Trophoblast cell (in vitro differentiated cells and primary cell): ENCODE data around the gene CPNE4.

Experiments
- DNase-seq, 2 donors: peaks; one replicate each; pipeline ENCODE4 v3.0.0-alpha.2; 2016
- H2AFZ ChIP-seq: 2 replicates; pipeline ENCODE4 v1.6.1; 2013; ENCODE audit warnings: low read length, moderate library complexity, mild to moderate bottlenecking; ENCODE audit not compliant: insufficient read depth, poor library complexity
- H2AK5ac ChIP-seq: 2 replicates; pipeline ENCODE4 v1.6.1; 2013; ENCODE audit warnings: mild to moderate bottlenecking, low read length
- H2BK120ac ChIP-seq: 2 replicates; pipeline ENCODE4 v1.6.1; 2013; ENCODE audit warnings: low read length, mild to moderate bottlenecking, moderate library complexity; ENCODE audit not compliant: insufficient read depth, poor library complexity
- H2BK12ac ChIP-seq: 2 replicates; pipeline ENCODE4 v1.6.1; 2013; ENCODE audit warnings: mild to moderate bottlenecking, low read length, moderate library complexity
- H2BK5ac ChIP-seq: 2 replicates; pipeline ENCODE4 v1.6.1; 2013; ENCODE audit warnings: low read length, low read depth, moderate library complexity, mild to moderate bottlenecking; ENCODE audit not compliant: poor library complexity
- H3K14ac ChIP-seq: 2 replicates; pipeline ENCODE4 v1.6.1; 2013; ENCODE audit warnings: mild to moderate bottlenecking, low read length
- H3K18ac ChIP-seq: 2 replicates; pipeline ENCODE4 v1.6.1; 2013; ENCODE audit warnings: mild to moderate bottlenecking, low read length
- H3K23ac ChIP-seq: 2 replicates; pipeline ENCODE4 v1.6.1; 2013; ENCODE audit warnings: low read length
- H3K27ac ChIP-seq: 2 replicates; pipeline ENCODE4 v1.5.1; 2013; ENCODE audit warnings: low read depth, mild to moderate bottlenecking, inconsistent platforms, low read length, moderate library complexity
- H3K27me3 ChIP-seq: 2 replicates; pipeline ENCODE4 v1.6.1; 2013; ENCODE audit warnings: inconsistent platforms, mild to moderate bottlenecking, low read length, moderate library complexity; ENCODE audit not compliant: insufficient read depth
- H3K36me3 ChIP-seq, 2 experiments: 1 replicate in 1 of 2; 2 replicates in 1 of 2; pipeline ENCODE4 v1.6.1; 2013; ENCODE audit warnings: low read length in 2 of 2, mild to moderate bottlenecking in 2 of 2, moderate library complexity in 1 of 2; ENCODE audit not compliant: insufficient read depth in 2 of 2, control insufficient read depth in 1 of 2
- H3K4ac ChIP-seq: 2 replicates; pipeline ENCODE4 v1.6.1; 2013; ENCODE audit warnings: low read depth, mild to moderate bottlenecking, low read length, moderate library complexity
- H3K4me1 ChIP-seq, 2 experiments: 1 replicate in 1 of 2; 2 replicates in 1 of 2; pipeline ENCODE4 v1.6.1; 2013; ENCODE audit warnings: low read length in 2 of 2, mild to moderate bottlenecking in 2 of 2, moderate library complexity in 1 of 2; ENCODE audit not compliant: insufficient read depth in 2 of 2, control insufficient read depth in 1 of 2
- H3K4me2 ChIP-seq: 2 replicates; pipeline ENCODE4 v1.6.1; 2013; ENCODE audit warnings: inconsistent platforms, mild to moderate bottlenecking, low read length, moderate library complexity
- H3K4me3 ChIP-seq: 2 replicates; pipeline ENCODE4 v1.5.1; 2013; ENCODE audit warnings: mild to moderate bottlenecking, low read depth, low read length, inconsistent platforms
- H3K79me1 ChIP-seq: one replicate; pipeline ENCODE4 v1.6.1; 2013; ENCODE audit warnings: low read length
- H3K79me2 ChIP-seq: 2 replicates; pipeline ENCODE4 v1.6.1; 2013; ENCODE audit warnings: low read length, mild to moderate bottlenecking; ENCODE audit not compliant: control insufficient read depth, insufficient read depth, poor library complexity
- H3K9ac ChIP-seq: 2 replicates; pipeline ENCODE4 v1.6.1; 2013; ENCODE audit warnings: mild to moderate bottlenecking, low read length
- H3K9me3 ChIP-seq: 2 replicates; pipeline ENCODE4 v1.6.1; 2013; ENCODE audit warnings: low read depth, mild to moderate bottlenecking, control low read depth, inconsistent platforms, low read length; ENCODE audit not compliant: insufficient read depth
- H4K12ac ChIP-seq: 2 replicates; pipeline ENCODE4 v1.6.1; 2013; ENCODE audit warnings: low read depth, mild to moderate bottlenecking, low read length, moderate library complexity
- H4K8ac ChIP-seq: 2 replicates; pipeline ENCODE4 v1.6.1; 2013; ENCODE audit warnings: low read depth, mild to moderate bottlenecking, low read length, moderate library complexity
- H4K91ac ChIP-seq: one replicate; pipeline ENCODE4 v1.6.1; 2013; ENCODE audit warnings: low read depth, mild to moderate bottlenecking, low read length, moderate library complexity
- WGBS: extraction: QIAGEN DNeasy Blood & Tissue Kit; methylation state at CpG from one replicate; pipeline ENCODE4 v1.1.7; 2013; ENCODE audit warnings: missing lambda C conversion rate; ENCODE audit not compliant: insufficient read length, insufficient coverage; ENCODE audit errors: extremely low coverage; 5-methylcytosine and 5-hydroxymethylcytosine counted together

The CPNE4 gene

DNA sequence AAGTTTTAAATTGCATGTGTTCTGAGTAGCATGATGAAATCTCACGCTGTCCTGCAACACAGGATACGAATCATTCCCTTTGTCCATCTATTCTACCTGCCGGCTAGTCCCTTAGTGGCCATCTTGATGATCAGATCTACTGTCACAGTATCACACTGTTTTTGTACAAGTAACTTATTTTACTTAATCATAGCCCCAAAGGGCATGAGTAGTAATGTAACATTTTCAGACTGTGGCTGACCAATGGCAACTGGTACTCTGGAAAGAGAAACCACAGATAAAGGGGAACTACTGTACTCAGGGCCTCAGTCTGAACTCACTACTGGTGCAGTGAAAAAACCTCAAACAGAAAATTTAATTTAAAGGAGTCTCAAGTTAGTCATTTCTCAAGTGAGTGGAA lies 404.7 kb downstream of the CPNE4 start:
- no peak overlapping the region for H3K4me3 ChIP-seq
- no peak overlapping the region for H4K8ac ChIP-seq
- no peaks in the 10 kb centered on the region for H3K36me3 ChIP-seq
- no peak for DNase-seq
- H2BK5ac ChIP-seq = no peak overlapping the region
- H3K27ac ChIP-seq = no peak overlapping the region
- H3K23ac ChIP-seq = no peak overlapping the region
- H4K12ac ChIP-seq = no peak overlapping the region
- no peak overlapping the region for H3K18ac ChIP-seq
- H4K91ac ChIP-seq = no peak overlapping the region
- no peak overlapping the region for H2BK12ac ChIP-seq
- H3K4ac ChIP-seq = no peak overlapping the region
- no peaks in the 10 kb centered on the region for H3K4me1 ChIP-seq
- no peaks in the 10 kb centered on the region for H3K9me3 ChIP-seq
- no peak overlapping the region for H2AK5ac ChIP-seq
- no CpG with 5 or more reads among the region's 3 CpGs for WGBS
- H3K79me2 ChIP-seq = no peaks in the 10 kb centered on the region
- H3K27me3 ChIP-seq = no peaks in the 10 kb centered on the region
- no peak overlapping the region for H3K14ac ChIP-seq
- no peak overlapping the region for H2BK120ac ChIP-seq
- no peak overlapping the region for H2AFZ ChIP-seq
- no peak overlapping the region for H3K4me2 ChIP-seq
- H3K9ac ChIP-seq = no peak overlapping the region
- no peaks in the 10 kb centered on the region for H3K79me1 ChIP-seq

DNA sequence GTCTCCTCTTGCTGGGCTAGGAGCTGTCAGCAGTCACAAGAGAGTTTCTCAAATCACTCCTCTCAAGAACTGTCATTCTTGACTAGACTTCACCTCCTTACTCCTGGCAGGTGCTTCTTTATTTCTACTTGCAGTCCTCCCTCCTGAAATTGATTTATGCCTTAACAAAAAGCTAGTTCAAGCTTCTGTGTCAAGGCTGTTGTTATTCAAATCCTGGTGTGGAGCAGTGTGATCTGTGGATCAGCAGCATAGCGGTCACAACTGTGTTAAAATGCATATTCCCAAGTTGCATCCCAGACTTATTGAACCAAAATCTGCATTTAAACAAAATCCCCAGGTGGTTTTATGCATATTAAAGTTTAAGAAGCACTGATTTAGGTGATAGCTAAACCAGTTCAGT lies 411.4 kb downstream of the CPNE4 start:
- DNase-seq = no peak
- H4K12ac ChIP-seq = no peak overlapping the region
- no CpG with 5 or more reads among the region's 1 CpG for WGBS
- H3K36me3 ChIP-seq = no peaks in the 10 kb centered on the region
- H3K4me2 ChIP-seq = no peak overlapping the region
- H3K4me3 ChIP-seq = no peak overlapping the region
- no peaks in the 10 kb centered on the region for H3K79me1 ChIP-seq
- no peak overlapping the region for H2AFZ ChIP-seq
- no peak overlapping the region for H3K18ac ChIP-seq
- no peaks in the 10 kb centered on the region for H3K4me1 ChIP-seq
- no peak overlapping the region for H3K9ac ChIP-seq
- no peak overlapping the region for H4K91ac ChIP-seq
- no peak overlapping the region for H2BK120ac ChIP-seq
- H2BK5ac ChIP-seq = no peak overlapping the region
- no peaks in the 10 kb centered on the region for H3K9me3 ChIP-seq
- no peak overlapping the region for H3K27ac ChIP-seq
- H4K8ac ChIP-seq = no peak overlapping the region
- no peak overlapping the region for H3K4ac ChIP-seq
- H3K14ac ChIP-seq = no peak overlapping the region
- H2BK12ac ChIP-seq = no peak overlapping the region
- H3K79me2 ChIP-seq = no peaks in the 10 kb centered on the region
- H3K27me3 ChIP-seq = no peaks in the 10 kb centered on the region
- no peak overlapping the region for H2AK5ac ChIP-seq
- no peak overlapping the region for H3K23ac ChIP-seq

- Histone ChIP-seq H4K12ac (no peak overlapping the region), H3K27me3 (no peaks in the 10 kb centered on the region), H3K23ac (no peak overlapping the region), H2AK5ac (no peak overlapping the region), H2BK120ac (no peak overlapping the region), H3K9ac (no peak overlapping the region), H3K79me2 (no peaks in the 10 kb centered on the region), H3K36me3 (no peaks in the 10 kb centered on the region), H3K79me1 (no peaks in the 10 kb centered on the region), H3K18ac (no peak overlapping the region), H3K9me3 (no peaks in the 10 kb centered on the region), H3K4me1 (no peaks in the 10 kb centered on the region), H4K8ac (no peak overlapping the region), H2BK12ac (no peak overlapping the region), H2AFZ (no peak overlapping the region), H3K4me2 (no peak overlapping the region), H3K4me3 (no peak overlapping the region), H3K4ac (no peak overlapping the region), H4K91ac (no peak overlapping the region), H2BK5ac (no peak overlapping the region), H3K27ac (no peak overlapping the region), H3K14ac (no peak overlapping the region)
- no CpG with 5 or more reads among the region's 5 CpGs for WGBS
- DNase-seq = peak; percentile 64 to 80
Observed at GRCh38 chr3:131622726-131623125, 412.1 kb downstream of the CPNE4 start.

- Histone ChIP-seq H3K27ac (no peak overlapping the region), H3K9ac (no peak overlapping the region), H3K79me2 (no peaks in the 10 kb centered on the region), H3K9me3 (no peaks in the 10 kb centered on the region), H3K18ac (no peak overlapping the region), H4K91ac (no peak overlapping the region), H3K79me1 (no peaks in the 10 kb centered on the region), H3K4me1 (no peaks in the 10 kb centered on the region), H3K4ac (no peak overlapping the region), H4K12ac (no peak overlapping the region), H2BK120ac (no peak overlapping the region), H3K4me3 (no peak overlapping the region), H3K36me3 (no peaks in the 10 kb centered on the region), H3K14ac (no peak overlapping the region), H2BK12ac (no peak overlapping the region), H3K23ac (no peak overlapping the region), H4K8ac (no peak overlapping the region), H3K27me3 (no peaks in the 10 kb centered on the region), H2AK5ac (no peak overlapping the region), H2AFZ (no peak overlapping the region), H3K4me2 (no peak overlapping the region), H2BK5ac (no peak overlapping the region)
- no peak for DNase-seq
- WGBS = no CpG with 5 or more reads among the region's 1 CpG
Observed at GRCh38 chr3:131620977-131621376, 413.8 kb downstream of the CPNE4 start.
